Osteocyte (in vitro differentiated cells): ENCODE measurements around the gene DHRS7. TPM values are rescaled to one million over a fixed set of nuclear protein-coding genes. Genes with fewer than 3 reads are reported as not detected.

ENCODE experiments used
- DNase-seq: peaks from one replicate; pipeline ENCODE4 v3.0.0; 2021; ENCODE audit warnings: mixed read lengths; ENCODE audit not compliant: unreplicated experiment; ENCODE audit errors: extremely low spot score
- H3K27ac Mint-ChIP-seq: one replicate; pipeline ENCODE4 v1.8.0; 2021; ENCODE audit warnings: mild to moderate bottlenecking, mixed read lengths; ENCODE audit not compliant: unreplicated experiment
- H3K27me3 Mint-ChIP-seq: one replicate; pipeline ENCODE4 v1.8.0; 2021; ENCODE audit warnings: mixed read lengths; ENCODE audit not compliant: unreplicated experiment
- H3K36me3 Mint-ChIP-seq: one replicate; pipeline ENCODE4 v1.8.0; 2021; ENCODE audit warnings: mixed read lengths; ENCODE audit not compliant: unreplicated experiment
- H3K4me1 Mint-ChIP-seq: one replicate; pipeline ENCODE4 v1.8.0; 2021; ENCODE audit warnings: mixed read lengths; ENCODE audit not compliant: unreplicated experiment
- H3K4me3 Mint-ChIP-seq: one replicate; pipeline ENCODE4 v1.8.0; 2021; ENCODE audit warnings: mild to moderate bottlenecking, moderate library complexity, mixed read lengths; ENCODE audit not compliant: unreplicated experiment
- H3K9me3 Mint-ChIP-seq: one replicate; pipeline ENCODE4 v1.8.0; 2021; ENCODE audit warnings: mixed read lengths; ENCODE audit not compliant: unreplicated experiment
- total RNA-seq: library from RNA; stranded (reverse); gene quantifications from 2 replicates; pipeline ENCODE4 v1.2.1, GENCODE V29; 2021
- TF ChIP-seq, protein P1 (sequence below): fragments of 200-600 bp; sonication (generic); IDR thresholded peaks from 2 replicates; pipeline ENCODE4 v1.5.0; 2021; ENCODE audit warnings: antibody characterized with exemption, mild to moderate bottlenecking, moderate library complexity

The DHRS7 gene
- total RNA-seq, 1 donor from 2014 or later = 45.5 TPM

DNA sequence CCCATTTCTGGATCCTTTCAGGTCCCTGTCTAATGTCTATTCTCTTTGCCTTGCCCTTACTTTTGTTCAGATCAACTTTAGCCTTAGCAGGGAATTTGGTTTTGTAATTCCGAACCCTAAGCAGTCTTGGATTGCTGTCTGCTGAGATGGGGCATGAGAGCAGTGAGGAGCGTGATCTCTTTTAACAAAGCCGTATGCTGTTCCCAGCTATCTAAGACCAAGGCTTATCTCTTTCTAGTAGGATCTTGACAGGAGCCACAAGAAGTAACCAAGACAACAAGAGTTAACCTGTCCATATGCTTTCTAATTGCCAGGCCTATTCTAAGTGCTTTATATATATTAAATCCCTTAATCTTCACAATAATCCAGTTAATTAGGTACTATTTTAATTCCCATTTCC, 4.5 kb upstream of the DHRS7 start:
- DNase-seq = no peak
- Mint-ChIP-seq H3K4me3 (no peak overlapping the region), H3K27ac (no peak overlapping the region), H3K4me1 (peaks cover 13% of the 10 kb centered on the region), H3K36me3 (no peaks in the 10 kb centered on the region), H3K27me3 (peaks cover 2% of the 10 kb centered on the region), H3K9me3 (no peaks in the 10 kb centered on the region)
- TF ChIP-seq, protein P1, sequence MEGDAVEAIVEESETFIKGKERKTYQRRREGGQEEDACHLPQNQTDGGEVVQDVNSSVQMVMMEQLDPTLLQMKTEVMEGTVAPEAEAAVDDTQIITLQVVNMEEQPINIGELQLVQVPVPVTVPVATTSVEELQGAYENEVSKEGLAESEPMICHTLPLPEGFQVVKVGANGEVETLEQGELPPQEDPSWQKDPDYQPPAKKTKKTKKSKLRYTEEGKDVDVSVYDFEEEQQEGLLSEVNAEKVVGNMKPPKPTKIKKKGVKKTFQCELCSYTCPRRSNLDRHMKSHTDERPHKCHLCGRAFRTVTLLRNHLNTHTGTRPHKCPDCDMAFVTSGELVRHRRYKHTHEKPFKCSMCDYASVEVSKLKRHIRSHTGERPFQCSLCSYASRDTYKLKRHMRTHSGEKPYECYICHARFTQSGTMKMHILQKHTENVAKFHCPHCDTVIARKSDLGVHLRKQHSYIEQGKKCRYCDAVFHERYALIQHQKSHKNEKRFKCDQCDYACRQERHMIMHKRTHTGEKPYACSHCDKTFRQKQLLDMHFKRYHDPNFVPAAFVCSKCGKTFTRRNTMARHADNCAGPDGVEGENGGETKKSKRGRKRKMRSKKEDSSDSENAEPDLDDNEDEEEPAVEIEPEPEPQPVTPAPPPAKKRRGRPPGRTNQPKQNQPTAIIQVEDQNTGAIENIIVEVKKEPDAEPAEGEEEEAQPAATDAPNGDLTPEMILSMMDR = no peak

DNA sequence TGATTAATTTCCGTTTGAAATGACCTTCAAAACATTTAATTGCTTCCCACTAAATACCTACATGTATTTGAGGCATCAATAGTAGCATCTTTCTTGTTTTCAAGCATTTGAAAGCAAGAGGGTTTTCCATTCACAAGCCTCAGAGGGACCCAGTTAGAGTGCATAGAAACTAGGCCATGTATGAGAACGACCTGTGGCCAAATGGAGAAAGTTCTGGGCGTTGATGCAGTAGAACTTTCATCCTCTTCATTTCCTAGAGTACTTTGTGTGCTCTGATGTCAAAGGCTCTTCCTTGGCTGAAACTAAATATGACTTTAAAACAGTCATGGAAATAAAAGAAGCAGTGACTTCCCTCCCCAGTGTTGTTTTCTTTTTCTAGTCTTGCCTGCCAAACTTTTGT, 944 bp upstream of the DHRS7 start:
- H3K4me3 Mint-ChIP-seq = peak overlapping the region; percentile 90
- peaks cover 2% of the 10 kb centered on the region for H3K27me3 Mint-ChIP-seq
- TF ChIP-seq, protein P1 = no peak
- no peak overlapping the region for H3K27ac Mint-ChIP-seq
- DNase-seq = no peak
- H3K9me3 Mint-ChIP-seq = no peaks in the 10 kb centered on the region
- H3K4me1 Mint-ChIP-seq = peaks cover 24% of the 10 kb centered on the region
- peaks cover 3% of the 10 kb centered on the region for H3K36me3 Mint-ChIP-seq

DNA sequence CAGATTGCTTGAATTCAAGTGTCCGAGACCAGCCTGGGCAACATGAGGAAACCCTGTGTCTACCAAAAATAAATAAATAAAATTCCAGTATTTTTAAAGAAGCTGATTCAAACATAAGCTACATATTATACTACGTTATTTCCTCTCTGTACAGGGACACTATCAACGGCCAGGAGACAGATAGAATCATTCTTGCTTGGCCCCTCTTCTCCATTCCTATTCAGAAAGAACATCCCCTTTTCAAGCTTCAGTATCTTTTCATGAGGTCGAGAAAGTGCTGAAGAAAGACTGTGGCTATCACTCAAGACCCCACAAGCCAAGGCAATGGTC, 314 bp upstream of the DHRS7 start:
- H3K27me3 Mint-ChIP-seq = peaks cover 2% of the 10 kb centered on the region
- H3K4me3 Mint-ChIP-seq = peak overlapping the region; percentile 90
- H3K4me1 Mint-ChIP-seq = peaks cover 24% of the 10 kb centered on the region
- no peak for DNase-seq
- TF ChIP-seq, protein P1 = no peak
- H3K36me3 Mint-ChIP-seq = peaks cover 3% of the 10 kb centered on the region
- no peaks in the 10 kb centered on the region for H3K9me3 Mint-ChIP-seq
- H3K27ac Mint-ChIP-seq = peak overlapping the region; percentile 56

DNA sequence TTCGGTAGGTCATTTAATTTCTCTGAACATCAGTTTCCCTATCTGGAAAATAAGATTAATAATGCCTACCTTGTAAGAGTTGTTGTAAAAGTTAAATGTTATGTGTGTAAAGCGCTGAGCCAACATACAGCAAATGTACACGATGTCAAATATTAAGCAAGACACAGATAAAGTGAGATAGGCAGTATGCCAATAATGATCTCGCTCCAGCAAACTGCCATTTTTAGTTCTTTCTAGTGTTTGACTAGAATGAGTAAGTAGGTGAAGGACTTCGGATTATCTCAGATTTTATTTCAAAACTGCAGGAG, 840 bp downstream of the DHRS7 start:
- H3K9me3 Mint-ChIP-seq = no peaks in the 10 kb centered on the region
- peaks cover 24% of the 10 kb centered on the region for H3K4me1 Mint-ChIP-seq
- peaks cover 3% of the 10 kb centered on the region for H3K36me3 Mint-ChIP-seq
- peak overlapping the region; percentile 92 for H3K27ac Mint-ChIP-seq
- TF ChIP-seq, protein P1 = no peak
- DNase-seq = no peak
- H3K4me3 Mint-ChIP-seq = peak overlapping the region; percentile 90
- peaks cover 2% of the 10 kb centered on the region for H3K27me3 Mint-ChIP-seq

DNA sequence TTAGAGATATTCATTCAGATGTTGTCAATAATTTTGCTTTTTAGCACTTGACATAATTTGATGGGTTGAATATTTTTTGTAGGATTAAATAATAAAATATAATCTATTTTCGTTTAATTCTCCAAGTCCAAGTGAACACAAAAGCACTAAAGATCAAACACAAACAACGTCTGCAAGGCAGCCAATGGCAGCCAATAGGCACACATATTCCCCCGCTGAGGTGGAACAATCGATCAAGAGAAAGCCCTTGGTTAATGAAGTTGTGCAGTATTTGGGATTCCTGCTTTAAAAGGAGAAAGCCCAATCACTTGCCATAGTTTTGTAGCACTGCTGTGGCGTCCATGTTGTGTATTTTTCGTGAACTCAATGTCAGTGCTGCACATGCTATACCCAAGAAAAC, 1.5 kb downstream of the DHRS7 start:
- H3K4me3 Mint-ChIP-seq = peak overlapping the region; percentile 90
- H3K27ac Mint-ChIP-seq = no peak overlapping the region
- H3K4me1 Mint-ChIP-seq = peaks cover 24% of the 10 kb centered on the region
- no peaks in the 10 kb centered on the region for H3K9me3 Mint-ChIP-seq
- TF ChIP-seq, protein P1 = no peak
- DNase-seq = no peak
- H3K27me3 Mint-ChIP-seq = peaks cover 2% of the 10 kb centered on the region
- H3K36me3 Mint-ChIP-seq = peaks cover 3% of the 10 kb centered on the region
